ENCODE measurements around the gene MISP.

GRCh38 chr19:720345-721160, 30.4 kb upstream of the MISP start:
- TF ChIP-seq, protein P1, sequence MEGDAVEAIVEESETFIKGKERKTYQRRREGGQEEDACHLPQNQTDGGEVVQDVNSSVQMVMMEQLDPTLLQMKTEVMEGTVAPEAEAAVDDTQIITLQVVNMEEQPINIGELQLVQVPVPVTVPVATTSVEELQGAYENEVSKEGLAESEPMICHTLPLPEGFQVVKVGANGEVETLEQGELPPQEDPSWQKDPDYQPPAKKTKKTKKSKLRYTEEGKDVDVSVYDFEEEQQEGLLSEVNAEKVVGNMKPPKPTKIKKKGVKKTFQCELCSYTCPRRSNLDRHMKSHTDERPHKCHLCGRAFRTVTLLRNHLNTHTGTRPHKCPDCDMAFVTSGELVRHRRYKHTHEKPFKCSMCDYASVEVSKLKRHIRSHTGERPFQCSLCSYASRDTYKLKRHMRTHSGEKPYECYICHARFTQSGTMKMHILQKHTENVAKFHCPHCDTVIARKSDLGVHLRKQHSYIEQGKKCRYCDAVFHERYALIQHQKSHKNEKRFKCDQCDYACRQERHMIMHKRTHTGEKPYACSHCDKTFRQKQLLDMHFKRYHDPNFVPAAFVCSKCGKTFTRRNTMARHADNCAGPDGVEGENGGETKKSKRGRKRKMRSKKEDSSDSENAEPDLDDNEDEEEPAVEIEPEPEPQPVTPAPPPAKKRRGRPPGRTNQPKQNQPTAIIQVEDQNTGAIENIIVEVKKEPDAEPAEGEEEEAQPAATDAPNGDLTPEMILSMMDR (IDR thresholded peaks at IDR 0.05): no peak
- TF ChIP-seq POLR2A (IDR thresholded peaks at IDR 0.05): no peak
- no peak for TF ChIP-seq EP300 (IDR thresholded peaks at IDR 0.05)
